Measurements from ENCODE around the gene ANKRD40.

GRCh38 chr17:50719144-50719923 lies 11.6 kb upstream of the ANKRD40 start, which contains the start of gene LUC7L3:
- TF ChIP-seq POLR2A (IDR thresholded peaks at IDR 0.05; ENCODE audit: low read length) (peak; percentile 96), GATA1 (IDR thresholded peaks at IDR 0.05; ENCODE audit: low read depth, low read length) (no peak)

Data from erythroblast (primary cell).